Hippocampal formation (tissue), 2 donors: Measurements from ENCODE around the gene POLR3E.
"Not testable (repeated sequence)": the region's sequence is repeated elsewhere in the genome, so short reads cannot be mapped to it uniquely, and the experiment has no call there.

ENCODE experiments used
- DNase-seq, 2 donors: peaks; one replicate each; lab custom pipeline; 2025; lab: John Stamatoyannopoulos, UW

The POLR3E gene

DNA sequence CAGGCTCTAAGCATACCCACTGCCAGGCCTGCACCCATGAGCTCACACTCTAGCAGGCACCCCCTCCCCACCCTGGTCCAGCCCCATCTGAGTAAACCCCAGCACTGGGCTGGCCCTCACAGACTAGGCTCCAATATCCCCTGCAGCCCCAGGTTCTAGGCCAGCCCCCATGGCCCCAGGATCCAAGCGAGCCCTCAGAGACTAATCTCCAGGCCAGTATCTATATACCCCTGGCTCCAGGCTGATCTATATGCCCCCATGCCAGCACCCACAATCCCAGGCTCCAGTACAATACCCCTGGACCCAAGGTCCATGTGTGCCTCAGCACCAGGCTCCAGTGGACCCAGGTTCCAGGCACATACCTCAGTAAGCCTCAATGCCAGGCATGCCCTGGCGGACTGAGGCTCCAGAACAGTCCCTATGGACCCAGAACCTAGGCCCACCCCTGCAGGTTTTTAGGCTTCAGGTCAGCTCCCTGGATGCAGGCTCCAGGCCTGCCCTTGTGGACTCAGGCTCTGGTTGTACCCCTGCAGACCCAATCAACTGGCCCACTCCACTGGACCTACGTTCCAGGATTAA is 38.5 kb downstream of the POLR3E start:
- no peak for DNase-seq

GRCh38 chr16:22336581-22336980 is 39.4 kb downstream of the POLR3E start:
- no peak for DNase-seq

DNA sequence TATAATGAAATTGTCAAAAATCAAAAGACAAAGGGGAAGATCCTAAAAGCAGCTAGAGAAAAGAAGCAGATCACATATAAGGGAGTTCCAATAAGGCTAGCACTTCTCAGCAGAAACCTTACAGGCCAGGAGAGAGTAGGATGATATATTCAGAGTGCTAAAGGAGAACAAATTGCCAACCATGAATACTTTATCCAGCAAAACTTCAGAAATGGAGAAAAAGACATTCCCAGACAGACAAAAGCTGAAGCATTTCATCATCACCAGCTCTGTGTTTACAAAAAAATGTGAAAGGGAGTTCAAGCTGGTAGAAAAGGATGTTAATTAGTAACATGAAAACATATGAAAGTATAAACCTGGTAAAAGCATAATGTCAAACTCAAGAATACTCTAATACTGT is 39.8 kb downstream of the POLR3E start:
- DNase-seq, result no peak

GRCh38 chr16:22337849-22338635 is 40.8 kb downstream of the POLR3E start:
- no peak for DNase-seq

GRCh38 chr16:22340945-22341344 is 43.7 kb downstream of the POLR3E start:
- DNase-seq, result no peak

- DNase-seq, result no peak
These were observed 44.9 kb downstream of the POLR3E start for GRCh38 chr16:22342082-22342481.

- DNase-seq, result peak in 1 of 2 donors; percentile 18
These were observed 49.3 kb downstream of the POLR3E start for GRCh38 chr16:22346483-22346882.

- DNase-seq, result no peak
These were observed 50.1 kb downstream of the POLR3E start for GRCh38 chr16:22347100-22347820.

GRCh38 chr16:22348291-22348690 is 51.1 kb downstream of the POLR3E start:
- no peak for DNase-seq

DNA sequence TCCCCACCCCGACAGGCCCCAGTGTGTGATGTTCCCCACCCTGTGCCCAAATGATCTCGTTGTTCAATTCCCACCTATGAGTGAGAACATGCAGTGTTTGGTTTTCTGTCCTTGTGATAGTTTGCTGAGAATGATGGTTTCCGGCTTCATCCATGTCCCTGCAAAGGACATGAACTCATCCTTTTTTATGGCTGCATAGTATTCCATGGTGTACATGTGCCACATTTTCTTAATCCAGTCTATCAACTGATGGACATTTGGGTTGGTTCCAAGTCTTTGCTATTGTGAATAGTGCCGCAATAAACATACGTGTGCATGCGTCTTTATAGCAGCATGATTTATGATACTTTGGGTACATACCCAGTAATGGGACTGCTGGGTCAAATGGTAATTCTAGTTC is 53.8 kb downstream of the POLR3E start:
- DNase-seq, result not testable (repeated sequence)

GRCh38 chr16:22352140-22352539 is 54.9 kb downstream of the POLR3E start:
- DNase-seq, result no peak

GRCh38 chr16:22352723-22353122 is 55.5 kb downstream of the POLR3E start:
- DNase-seq, result no peak

DNA sequence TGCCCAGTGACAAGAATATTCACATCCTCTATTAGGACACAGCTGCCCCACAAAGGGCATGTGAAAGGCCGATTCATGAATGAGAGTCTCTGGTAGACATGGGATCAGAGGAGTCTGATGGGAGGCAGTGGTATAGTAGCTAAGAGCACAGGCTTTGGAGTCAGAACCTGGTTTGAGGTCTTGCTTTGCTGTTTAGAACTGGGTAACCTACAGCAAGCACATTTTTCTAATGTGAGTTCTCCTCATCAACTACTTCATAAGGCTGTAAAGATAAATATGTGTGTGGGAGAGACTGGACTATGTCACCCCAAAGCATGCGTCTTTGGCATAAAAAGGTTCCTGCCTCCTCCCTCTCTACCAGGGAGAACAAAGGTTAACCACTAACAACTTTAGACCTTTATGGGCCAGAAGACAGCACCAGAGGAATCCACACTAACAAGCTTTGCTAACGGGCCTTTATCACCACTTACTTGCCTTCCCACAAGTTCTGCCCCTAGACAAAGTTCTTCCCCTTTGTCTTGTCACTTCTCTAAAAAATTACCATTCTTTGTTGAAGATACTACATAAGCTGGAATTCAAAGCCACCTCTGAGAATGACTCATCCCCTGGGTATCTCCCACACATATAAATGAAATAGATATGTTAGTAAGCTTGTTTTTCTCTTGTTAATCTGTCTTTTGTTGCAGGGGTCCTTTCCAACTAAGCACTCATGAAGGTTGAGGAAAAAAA is 56.1 kb downstream of the POLR3E start:
- DNase-seq, result no peak

DNA sequence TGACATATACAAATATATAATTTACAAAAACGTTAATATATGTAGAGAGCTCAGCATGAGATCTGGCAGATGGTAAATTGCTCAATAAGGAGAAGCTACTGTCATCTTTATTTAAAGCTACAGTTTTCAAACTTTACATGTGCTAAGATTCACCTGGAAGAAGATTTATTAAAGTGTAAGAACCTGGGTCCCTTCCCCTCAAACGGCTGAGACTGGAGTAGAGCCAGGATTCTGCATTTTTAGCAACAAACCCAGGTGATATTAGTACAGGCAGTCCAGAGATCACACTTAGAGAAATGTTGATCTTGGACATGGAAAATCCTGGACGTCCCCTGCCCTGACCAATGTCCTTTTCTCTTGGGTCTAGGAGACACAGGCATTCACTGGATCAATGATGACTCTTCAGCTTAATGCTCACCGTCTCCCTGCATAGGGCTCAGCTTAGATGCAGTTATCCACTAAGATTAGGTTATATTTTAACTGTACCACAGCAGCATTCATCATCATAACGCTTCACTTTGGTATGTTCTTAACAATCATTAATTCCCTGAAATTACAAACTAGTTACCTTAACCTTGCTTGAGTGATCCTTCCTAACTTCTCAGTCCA is 56.8 kb downstream of the POLR3E start:
- DNase-seq, result no peak

DNA sequence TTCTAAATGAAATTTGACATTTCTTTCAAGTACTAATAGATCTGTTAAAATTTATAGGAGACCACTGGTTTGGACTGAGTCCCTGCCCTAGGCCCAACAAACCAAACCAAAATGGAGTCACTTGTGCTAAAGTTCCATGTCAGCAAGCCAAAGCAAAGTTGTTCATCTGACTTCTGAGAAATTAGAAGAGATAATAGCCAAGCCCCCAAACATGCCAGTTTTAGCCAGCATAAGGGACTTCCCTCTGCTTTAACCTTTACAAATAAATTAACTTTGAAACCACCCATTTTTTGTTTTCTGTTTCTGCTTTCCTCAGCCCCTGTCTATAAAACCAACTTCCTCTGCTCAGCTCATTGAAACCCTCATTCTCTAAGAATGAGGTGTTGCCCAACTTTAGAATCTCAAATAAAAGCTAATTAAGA is 58.3 kb downstream of the POLR3E start:
- DNase-seq, result no peak

DNA sequence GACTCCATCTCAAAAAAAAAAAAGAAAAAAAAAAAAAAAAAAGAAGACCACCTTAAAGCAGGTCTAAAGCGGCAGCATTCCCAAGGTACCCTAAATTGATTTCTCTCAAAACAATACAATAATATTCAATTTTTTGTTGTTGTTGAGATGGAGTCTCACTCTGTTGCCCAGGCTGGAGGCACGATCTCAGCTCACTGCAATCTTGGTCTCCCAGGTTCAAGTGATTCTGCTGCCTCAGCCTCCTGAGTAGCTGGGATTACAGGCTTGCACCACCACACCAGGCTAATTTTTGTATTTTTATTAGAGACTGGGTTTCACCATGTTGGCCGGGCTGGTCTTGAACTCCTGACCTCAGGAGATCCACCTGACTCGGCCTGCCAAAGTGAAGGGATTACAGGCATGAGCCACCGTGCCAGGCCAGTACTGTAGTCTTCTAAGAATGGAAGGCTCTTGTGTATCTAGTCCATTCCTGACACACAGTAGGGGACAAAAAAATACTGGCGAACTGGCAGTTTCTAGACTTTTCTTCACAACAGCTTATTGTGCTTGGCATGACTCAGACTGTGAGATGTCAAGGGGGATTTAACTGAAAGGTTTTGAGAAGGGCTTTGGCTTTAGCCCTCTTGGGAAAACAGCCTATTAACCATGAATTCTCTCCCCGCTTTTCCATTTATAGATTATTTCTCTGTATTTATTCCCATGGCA is 59.9 kb downstream of the POLR3E start:
- no peak for DNase-seq

- no peak for DNase-seq
These were observed 60.4 kb downstream of the POLR3E start for GRCh38 chr16:22357635-22357971.

- no peak for DNase-seq
These were observed 60.8 kb downstream of the POLR3E start for GRCh38 chr16:22358000-22358399.

DNA sequence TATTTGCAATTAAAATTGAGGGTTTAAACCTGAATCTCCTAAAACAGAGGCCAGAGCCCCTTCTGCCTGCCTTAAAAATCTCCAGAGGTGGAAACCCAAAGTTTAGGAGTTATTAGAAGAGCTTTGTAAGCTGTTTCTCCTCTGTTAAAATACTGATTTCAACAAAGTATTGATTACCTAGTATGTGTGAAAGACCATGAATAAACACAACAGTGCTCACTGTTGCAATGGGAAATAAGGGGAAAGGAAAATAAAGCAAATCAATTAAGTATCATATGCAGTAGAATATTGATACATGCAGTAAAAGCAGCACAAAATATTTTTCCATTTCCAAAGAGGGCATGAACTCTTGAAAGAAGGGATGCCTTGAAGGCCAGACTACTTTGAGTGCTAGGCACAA is 62.5 kb downstream of the POLR3E start:
- DNase-seq, result no peak

- no peak for DNase-seq
These were observed 63.9 kb downstream of the POLR3E start for GRCh38 chr16:22360963-22361659.

DNA sequence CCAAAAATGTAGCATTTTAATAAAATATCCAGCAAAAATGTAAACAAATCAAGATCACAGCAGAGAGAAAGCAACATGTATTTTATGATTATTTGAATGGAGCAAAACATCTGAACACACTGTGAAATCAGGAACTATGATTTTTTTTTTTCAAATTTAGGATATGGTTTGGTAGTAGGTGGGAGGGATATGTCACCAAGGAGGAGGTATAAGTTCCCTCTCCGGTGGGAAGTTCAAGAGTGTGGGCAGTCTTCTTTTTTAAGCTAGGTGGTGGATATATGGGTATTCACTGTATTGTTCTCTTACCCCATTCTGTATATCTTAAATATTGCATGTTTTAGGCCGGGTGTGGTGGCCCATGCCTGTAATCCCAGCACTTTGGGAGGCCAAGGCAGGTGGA is 67.0 kb downstream of the POLR3E start:
- DNase-seq, result no peak
